ENCODE measurements around the gene HOXD9. TPM values are rescaled to one million over a fixed set of nuclear protein-coding genes. Genes with fewer than 3 reads are reported as not detected.
A peak's percentile ranks its signal among the peaks of the same experiment; 100 is the strongest.

Gene HOXD9
- total RNA-seq, 4 donors from 2014 or later = 0.83 to 3.9 (median 2.3) TPM

GRCh38 chr2:176159663-176160250 is 37.2 kb downstream of the HOXD9 start:
- Histone ChIP-seq H3K27ac (no peak overlapping the region), H3K9me3 (no peaks in the 10 kb centered on the region), H3K36me3 (no peaks in the 10 kb centered on the region), H3K4me1 (peaks cover 7 to 31% of the 10 kb centered on the region in 2 donors), H3K4me3 (replicated peaks in 1 of 3) (no peak overlapping the region), H3K27me3 (peaks cover 75% of the 10 kb centered on the region)
- 7 to 32% methylated on average over 5 to 21 of the region's 44 CpGs for WGBS, 2 donors
- no peak for DNase-seq
- intact Hi-C loops (cut with DNase I) = no loop called here
- TF ChIP-seq POLR2A (IDR thresholded peaks at IDR 0.05) (no peak), CTCF (IDR thresholded peaks at IDR 0.05) (no peak)

- WGBS, 2 donors = 24 to 26% methylated on average over 32 to 41 of the region's 50 CpGs
- Histone ChIP-seq H3K36me3 (no peaks in the 10 kb centered on the region), H3K9me3 (no peaks in the 10 kb centered on the region), H3K4me1 (peaks cover 7 to 31% of the 10 kb centered on the region in 2 donors), H3K27ac (no peak overlapping the region), H3K4me3 (replicated peaks in 1 of 3) (no peak overlapping the region), H3K27me3 (peaks cover 82% of the 10 kb centered on the region)
- no peak for DNase-seq
- intact Hi-C loops (cut with DNase I) = no loop called here
- TF ChIP-seq CTCF (IDR thresholded peaks at IDR 0.05) (no peak), POLR2A (IDR thresholded peaks at IDR 0.05) (no peak)
These were observed 37.9 kb downstream of the HOXD9 start for GRCh38 chr2:176160251-176160985.

- 15 to 26% methylated on average over 22 of the region's 22 CpGs for WGBS, 2 donors
These were observed 38.7 kb downstream of the HOXD9 start for GRCh38 chr2:176160986-176161824.

DNA sequence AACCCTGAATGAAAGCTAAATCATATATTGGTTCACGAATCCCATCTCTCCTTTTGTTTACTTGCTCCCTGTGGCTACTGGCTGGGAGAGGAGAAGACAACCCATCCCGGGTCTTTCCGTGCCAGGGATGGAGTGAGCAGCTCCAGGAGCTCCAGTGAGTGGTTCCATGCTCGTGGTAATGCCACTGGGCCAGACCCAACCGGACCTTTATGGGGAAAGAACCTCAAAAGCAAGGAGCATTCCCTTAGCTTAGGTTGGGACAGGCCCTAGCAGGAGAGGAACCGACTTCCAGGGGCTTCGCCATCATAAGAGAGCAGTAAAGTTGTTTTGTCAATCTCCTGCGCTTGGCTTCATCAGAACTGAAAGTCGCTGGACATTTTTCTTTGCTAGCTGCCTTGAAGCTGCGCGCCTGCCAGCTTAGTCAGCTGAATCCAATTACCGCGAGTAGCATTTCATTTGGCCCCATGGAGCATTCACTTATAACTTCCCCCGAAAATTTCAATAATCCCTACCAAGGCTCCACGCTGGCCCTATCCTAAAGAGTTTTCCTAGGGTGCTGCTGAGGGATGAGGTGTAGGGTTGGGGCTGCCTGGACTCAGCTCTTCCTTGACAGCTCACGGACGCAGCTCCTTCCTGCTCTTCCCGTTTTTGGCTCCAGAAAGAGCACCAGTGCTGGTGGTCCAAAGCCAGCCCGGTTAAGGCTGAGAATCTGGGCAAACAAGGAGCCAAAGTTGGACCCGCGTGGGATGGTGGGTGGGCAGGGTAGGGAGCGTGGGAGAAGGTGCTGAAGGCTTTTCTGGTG is 39.5 kb downstream of the HOXD9 start:
- TF ChIP-seq CTCF (IDR thresholded peaks at IDR 0.05) = no peak
- no peak for TF ChIP-seq POLR2A (IDR thresholded peaks at IDR 0.05)
- WGBS, 2 donors = 8 to 12% methylated on average over 20 to 22 of the region's 22 CpGs
- no peak overlapping the region for H3K4me3 ChIP-seq (replicated peaks in 1 of 3)
- H3K4me1 ChIP-seq = peaks cover 6 to 31% of the 10 kb centered on the region in 2 donors
- H3K27me3 ChIP-seq = peaks cover 71% of the 10 kb centered on the region
- DNase-seq = peak in 1 of 2 donors; percentile 30
- H3K9me3 ChIP-seq = no peaks in the 10 kb centered on the region
- H3K27ac ChIP-seq = no peak overlapping the region
- no peaks in the 10 kb centered on the region for H3K36me3 ChIP-seq
- intact Hi-C loops (cut with DNase I) = no loop called here

More at GRCh38 chr2:176160986-176161824, 38.7 kb downstream of the HOXD9 start:
- H3K4me3 ChIP-seq (replicated peaks in 1 of 3) = no peak overlapping the region
- intact Hi-C loops (cut with DNase I) = no loop called here
- TF ChIP-seq POLR2A (IDR thresholded peaks at IDR 0.05) = no peak
- no peak for TF ChIP-seq CTCF (IDR thresholded peaks at IDR 0.05)
- H3K27me3 ChIP-seq = peaks cover 80% of the 10 kb centered on the region
- no peaks in the 10 kb centered on the region for H3K9me3 ChIP-seq
- no peaks in the 10 kb centered on the region for H3K36me3 ChIP-seq
- no peak for DNase-seq
- H3K4me1 ChIP-seq = peaks cover 7 to 31% of the 10 kb centered on the region in 2 donors
- H3K27ac ChIP-seq = no peak overlapping the region
